Bronchial epithelial cell (primary cell): Measurements from ENCODE around the gene ITPK1. TPM values are rescaled to one million over a fixed set of nuclear protein-coding genes. Genes with fewer than 3 reads are reported as not detected.
A peak's percentile ranks its signal among the peaks of the same experiment; 100 is the strongest.

ENCODE experiments used
- DNase-seq: peaks from one replicate; pipeline ENCODE4 v3.0.0-alpha.2; 2010; ENCODE audit warnings: low read depth
- FAIRE-seq: peaks from 2 replicates; lab custom pipeline; 2011; peaks lifted over from hg19 to GRCh38; lab: Jason Lieb, UNC
- H3K27me3 ChIP-seq: 2 replicates; pipeline ENCODE4 v1.5.1; 2011; ENCODE audit warnings: low read length; ENCODE audit not compliant: control insufficient read depth, insufficient read depth
- H3K36me3 ChIP-seq: 2 replicates; pipeline ENCODE4 v1.5.1; 2011; ENCODE audit warnings: low read length; ENCODE audit not compliant: control insufficient read depth, insufficient read depth
- H3K4me3 ChIP-seq: 2 replicates; pipeline ENCODE4 v1.5.1; 2011; ENCODE audit warnings: mild to moderate bottlenecking, low read depth, low read length, control low read depth
- CTCF ChIP-seq: IDR thresholded peaks from 2 replicates; pipeline ENCODE4 v1.5.1; 2011; ENCODE audit warnings: mild to moderate bottlenecking, moderate library complexity, low read length, control low read depth, inconsistent platforms; ENCODE audit not compliant: insufficient read depth, severe bottlenecking
- total RNA-seq: library from RNA; depleted of rRNA; stranded (reverse); fragments of >200 nt; gene quantifications from 2 replicates; pipeline ENCODE4 v1.2.1, GENCODE V29; 2014

Gene ITPK1
- total RNA-seq, 1 donor from 2014 or later, result 39.8 TPM

GRCh38 chr14:92923744-92924103 is 192.0 kb downstream of the ITPK1 start:
- H3K36me3 ChIP-seq, result no peaks in the 10 kb centered on the region
- peaks cover 7% of the 10 kb centered on the region for H3K27me3 ChIP-seq
- no peak for DNase-seq
- no peak overlapping the region for H3K4me3 ChIP-seq
- no peak for FAIRE-seq
- no peak for TF ChIP-seq CTCF

DNA sequence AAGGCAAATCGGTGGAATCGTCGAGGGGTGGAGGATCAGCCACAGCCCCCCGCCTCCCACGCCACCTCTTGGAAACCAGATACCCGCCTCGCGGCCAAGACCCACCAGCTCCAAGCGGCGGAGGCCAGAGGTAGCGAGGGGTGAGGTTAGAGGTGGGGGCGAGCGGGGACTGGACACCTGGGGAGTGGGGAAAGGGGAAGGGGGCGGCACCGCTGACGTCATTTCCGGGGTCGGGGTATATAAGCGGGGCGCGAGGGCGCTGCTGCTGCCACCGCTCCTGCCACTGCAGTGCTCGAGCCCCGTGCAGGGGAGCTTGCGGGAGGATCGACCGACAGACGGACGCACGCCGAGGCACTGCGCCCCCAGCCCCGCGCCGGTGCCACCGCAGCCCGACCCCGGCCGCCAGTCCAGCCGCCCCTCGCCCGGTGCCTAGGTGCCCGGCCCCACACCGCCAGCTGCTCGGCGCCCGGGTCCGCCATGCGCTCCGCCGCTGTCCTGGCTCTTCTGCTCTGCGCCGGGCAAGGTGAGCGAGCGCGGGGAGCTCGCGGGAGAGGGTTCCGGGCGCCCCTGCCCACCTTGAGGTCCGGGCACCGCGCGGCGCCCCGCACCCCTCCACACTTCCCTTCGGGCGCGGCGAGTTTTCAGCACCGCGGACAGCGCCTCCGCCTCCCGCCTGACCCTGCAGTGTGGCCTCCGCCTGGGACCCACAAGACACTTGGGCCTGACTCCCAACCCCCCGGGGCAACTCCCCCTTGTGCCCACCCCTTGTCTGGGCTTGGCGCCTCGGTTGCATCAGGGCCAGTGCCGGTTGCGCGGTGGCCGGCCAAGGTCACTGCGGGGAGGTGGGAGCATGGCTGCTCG is 192.6 kb downstream of the ITPK1 start, which contains the start of gene CHGA:
Gene CHGA, plus strand, starts transcription at position 268 of the 861 bp plus-strand sequence. Its CDS starts 210 bp downstream, at position 478.
- no peak for TF ChIP-seq CTCF
- no peak within 1 kb of the TSS for H3K4me3 ChIP-seq

DNA sequence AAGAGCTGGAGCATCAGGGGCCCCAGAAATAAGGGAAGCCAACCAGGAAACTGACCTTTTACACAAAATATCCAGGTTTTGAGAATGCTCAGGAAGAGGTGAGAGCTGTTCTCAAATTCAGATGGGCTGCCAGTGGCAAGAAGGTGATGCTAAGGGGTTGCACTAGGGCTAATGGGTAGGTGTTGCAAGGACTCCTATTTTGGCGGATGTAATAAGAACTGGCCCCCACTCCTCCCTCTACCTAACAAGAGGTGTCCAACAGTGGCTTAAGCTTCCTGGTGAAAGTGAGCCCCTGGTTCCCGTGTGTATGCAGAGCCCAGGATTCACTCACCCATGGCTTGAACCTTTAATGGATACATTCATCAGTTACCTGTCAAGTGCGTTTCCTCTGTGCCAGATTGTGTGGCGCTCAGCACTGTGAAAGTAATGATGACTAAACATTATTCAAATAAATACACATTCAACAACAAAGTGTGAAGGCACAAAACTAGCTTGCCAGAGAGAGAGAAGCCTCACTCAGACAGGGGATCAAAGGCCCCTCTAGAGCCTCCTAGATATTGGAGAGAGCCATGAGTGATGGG is 193.5 kb downstream of the ITPK1 start:
- peak; percentile 93 for FAIRE-seq

More for the DNA sequence above, 192.6 kb downstream of the ITPK1 start, which contains the start of gene CHGA:
- DNase-seq (no peak), FAIRE-seq (no peak)
- Histone ChIP-seq H3K27me3 (peaks cover 7% of the 10 kb centered on the region), H3K36me3 (no peaks in the 10 kb centered on the region)

GRCh38 chr14:92920001-92920400 is 195.7 kb downstream of the ITPK1 start:
- H3K27me3 ChIP-seq, result peaks cover 7% of the 10 kb centered on the region

More for the DNA sequence above, 193.5 kb downstream of the ITPK1 start:
- no peak overlapping the region for H3K4me3 ChIP-seq
- H3K36me3 ChIP-seq, result no peaks in the 10 kb centered on the region
- no peak for TF ChIP-seq CTCF
- no peak for DNase-seq
- peaks cover 7% of the 10 kb centered on the region for H3K27me3 ChIP-seq

DNA sequence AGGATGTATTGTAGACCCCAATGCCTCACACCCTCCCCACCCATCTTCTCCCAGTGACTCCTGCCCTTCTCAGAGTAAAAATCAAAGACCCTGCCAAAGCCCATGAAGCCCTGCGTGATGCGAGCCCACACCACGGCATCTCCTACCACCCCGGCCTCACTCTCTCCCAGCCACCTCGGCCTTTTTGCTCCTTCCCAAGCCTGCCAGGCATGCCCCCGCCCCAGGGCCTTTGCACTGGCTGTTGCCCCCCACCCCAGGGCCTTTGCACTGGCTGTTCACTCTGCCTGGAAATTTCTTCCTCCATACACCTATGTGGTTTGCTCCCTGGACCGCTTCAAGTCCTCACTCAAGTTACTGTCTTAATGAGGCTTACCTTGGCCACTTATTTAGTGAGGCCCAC is 197.8 kb downstream of the ITPK1 start:
- Histone ChIP-seq H3K27me3 (peaks cover 5% of the 10 kb centered on the region), H3K36me3 (no peaks in the 10 kb centered on the region), H3K4me3 (no peak overlapping the region)
- FAIRE-seq (no peak), DNase-seq (no peak)
- no peak for TF ChIP-seq CTCF

More at GRCh38 chr14:92920001-92920400, 195.7 kb downstream of the ITPK1 start:
- FAIRE-seq, result peak; percentile 47
- no peaks in the 10 kb centered on the region for H3K36me3 ChIP-seq
- no peak overlapping the region for H3K4me3 ChIP-seq
- DNase-seq, result no peak
- no peak for TF ChIP-seq CTCF
